SK-N-SH treated with all-trans-retinoic acid at 6 μM for 48 hours (cell line): ENCODE measurements around the gene KCNA5.
A peak's percentile ranks its signal among the peaks of the same experiment; 100 is the strongest.

Experiments
- ATAC-seq: fragments of 200-7000 bp; cut with Tn5 transposase; 3 replicates; pipeline ENCODE4 v1.9.1; 2020; ENCODE audit warnings: mild to moderate bottlenecking, moderate library complexity
- ARNTL ChIP-seq: fragments of 450-650 bp; formaldehyde crosslinking; IDR thresholded peaks from 2 replicates; pipeline ENCODE4 v1.5.0; 2020; ENCODE audit warnings: low read depth, mild to moderate bottlenecking, moderate library complexity, borderline replicate concordance
- ESRRG ChIP-seq: fragments of 250-450 bp; sonication (Bioruptor Pico); IDR thresholded peaks from 2 replicates; pipeline ENCODE4 v1.6.1; 2021; ENCODE audit warnings: mild to moderate bottlenecking
- GLIS3 ChIP-seq: fragments of 250-450 bp; sonication (Bioruptor Pico); IDR thresholded peaks from 2 replicates; pipeline ENCODE4 v1.5.0; 2020; ENCODE audit warnings: mild to moderate bottlenecking, moderate library complexity
- ISL1 ChIP-seq: fragments of 250-450 bp; sonication (Bioruptor Pico); IDR thresholded peaks from 2 replicates; pipeline ENCODE4 v2.1.2; 2022; ENCODE audit warnings: mild to moderate bottlenecking, moderate library complexity
- OSR1 ChIP-seq: fragments of 250-450 bp; sonication (Bioruptor Pico); IDR thresholded peaks from 2 replicates; pipeline ENCODE4 v1.8.0; 2022; ENCODE audit warnings: moderate library complexity, mild to moderate bottlenecking, inconsistent platforms
- RARB ChIP-seq: fragments of 250-450 bp; sonication (Bioruptor Pico); IDR thresholded peaks from 2 replicates; pipeline ENCODE4 v1.8.0; 2021; ENCODE audit warnings: mild to moderate bottlenecking, moderate library complexity
- SNAI2 ChIP-seq: fragments of 250-450 bp; sonication (Bioruptor Pico); IDR thresholded peaks from 2 replicates; pipeline ENCODE4 v1.5.0; 2020; ENCODE audit warnings: mild to moderate bottlenecking, moderate library complexity
- TCF4 ChIP-seq: fragments of 250-450 bp; sonication (Bioruptor Pico); IDR thresholded peaks from 2 replicates; pipeline ENCODE4 v1.8.0; 2021; ENCODE audit warnings: mild to moderate bottlenecking, moderate library complexity, borderline replicate concordance
- ZFP30 ChIP-seq: fragments of 450-650 bp; formaldehyde crosslinking; IDR thresholded peaks from 2 replicates; pipeline ENCODE4 v1.5.0; 2022; ENCODE audit warnings: mild to moderate bottlenecking, moderate library complexity
- TF ChIP-seq, protein P1 (sequence below): fragments of 250-450 bp; sonication (Bioruptor Pico); IDR thresholded peaks from 2 replicates; pipeline ENCODE4 v1.5.0; 2020; ENCODE audit warnings: mild to moderate bottlenecking, moderate library complexity
- TF ChIP-seq, protein P2 (sequence below): fragments of 250-450 bp; sonication (Bioruptor Pico); IDR thresholded peaks from 2 replicates; pipeline ENCODE4 v1.8.0; 2020; ENCODE audit warnings: mild to moderate bottlenecking, moderate library complexity, borderline replicate concordance

Gene KCNA5

DNA sequence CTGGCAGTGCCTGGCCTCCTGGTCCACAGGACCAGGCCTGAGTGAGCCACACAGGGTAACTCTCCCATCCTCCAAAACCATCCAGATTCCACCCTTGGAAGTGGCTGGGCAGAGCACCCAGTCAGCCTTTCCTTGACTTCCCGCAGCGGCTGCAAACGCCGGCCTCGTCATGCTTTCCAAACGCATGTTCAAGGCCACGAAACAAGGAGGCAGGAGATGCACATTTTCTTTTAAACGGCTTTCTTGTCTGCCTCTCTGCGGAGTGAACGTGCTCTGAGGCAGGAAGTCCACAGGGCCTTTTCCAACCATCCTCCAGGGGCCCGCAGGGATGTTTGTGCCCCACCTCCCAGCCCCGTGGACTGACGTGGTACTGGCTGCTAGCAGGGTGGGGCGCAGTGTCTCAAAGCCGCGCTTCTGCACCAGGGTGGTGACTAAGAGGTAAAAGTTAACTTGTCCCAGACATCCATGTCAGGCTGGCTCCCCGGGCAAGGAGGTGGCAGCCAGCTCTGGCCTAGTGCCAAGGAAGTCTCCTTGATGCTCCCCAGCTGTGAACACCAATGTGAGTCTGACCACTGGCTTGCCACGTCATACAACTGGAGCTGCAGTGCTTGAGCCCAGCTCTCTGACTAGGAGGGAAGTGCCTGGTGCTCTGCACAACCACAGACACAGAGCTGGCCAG, 45.0 kb downstream of the KCNA5 start:
- TF ChIP-seq RARB = no peak
- TF ChIP-seq TCF4 (CRISPR knock-in tag) = no peak
- peak; percentile 78 for ATAC-seq

DNA sequence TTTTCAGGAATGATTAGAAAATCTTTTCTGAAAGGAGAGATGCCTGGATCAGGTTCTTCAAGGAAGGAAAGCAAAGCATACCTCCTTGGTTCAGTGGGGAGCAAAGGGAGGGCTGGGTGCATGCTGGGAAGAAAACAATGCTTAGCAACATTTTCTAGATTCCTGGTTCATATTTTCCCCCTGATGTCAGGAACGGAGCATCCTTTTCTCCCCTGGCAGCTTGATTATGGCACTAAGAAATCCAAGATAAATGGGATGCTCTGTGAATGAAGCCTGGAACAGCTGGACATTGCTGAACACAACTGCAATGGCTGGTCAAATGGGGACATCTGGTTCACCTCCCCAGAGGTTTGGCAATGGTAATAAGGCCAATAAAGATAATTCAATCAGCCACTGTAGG, 50.9 kb downstream of the KCNA5 start:
- no peak for TF ChIP-seq SNAI2 (CRISPR knock-in tag)
- no peak for TF ChIP-seq OSR1 (CRISPR knock-in tag)
- TF ChIP-seq, protein P1, sequence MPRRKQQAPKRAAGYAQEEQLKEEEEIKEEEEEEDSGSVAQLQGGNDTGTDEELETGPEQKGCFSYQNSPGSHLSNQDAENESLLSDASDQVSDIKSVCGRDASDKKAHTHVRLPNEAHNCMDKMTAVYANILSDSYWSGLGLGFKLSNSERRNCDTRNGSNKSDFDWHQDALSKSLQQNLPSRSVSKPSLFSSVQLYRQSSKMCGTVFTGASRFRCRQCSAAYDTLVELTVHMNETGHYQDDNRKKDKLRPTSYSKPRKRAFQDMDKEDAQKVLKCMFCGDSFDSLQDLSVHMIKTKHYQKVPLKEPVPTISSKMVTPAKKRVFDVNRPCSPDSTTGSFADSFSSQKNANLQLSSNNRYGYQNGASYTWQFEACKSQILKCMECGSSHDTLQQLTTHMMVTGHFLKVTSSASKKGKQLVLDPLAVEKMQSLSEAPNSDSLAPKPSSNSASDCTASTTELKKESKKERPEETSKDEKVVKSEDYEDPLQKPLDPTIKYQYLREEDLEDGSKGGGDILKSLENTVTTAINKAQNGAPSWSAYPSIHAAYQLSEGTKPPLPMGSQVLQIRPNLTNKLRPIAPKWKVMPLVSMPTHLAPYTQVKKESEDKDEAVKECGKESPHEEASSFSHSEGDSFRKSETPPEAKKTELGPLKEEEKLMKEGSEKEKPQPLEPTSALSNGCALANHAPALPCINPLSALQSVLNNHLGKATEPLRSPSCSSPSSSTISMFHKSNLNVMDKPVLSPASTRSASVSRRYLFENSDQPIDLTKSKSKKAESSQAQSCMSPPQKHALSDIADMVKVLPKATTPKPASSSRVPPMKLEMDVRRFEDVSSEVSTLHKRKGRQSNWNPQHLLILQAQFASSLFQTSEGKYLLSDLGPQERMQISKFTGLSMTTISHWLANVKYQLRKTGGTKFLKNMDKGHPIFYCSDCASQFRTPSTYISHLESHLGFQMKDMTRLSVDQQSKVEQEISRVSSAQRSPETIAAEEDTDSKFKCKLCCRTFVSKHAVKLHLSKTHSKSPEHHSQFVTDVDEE (CRISPR knock-in tag) = no peak
- no peak for ATAC-seq

DNA sequence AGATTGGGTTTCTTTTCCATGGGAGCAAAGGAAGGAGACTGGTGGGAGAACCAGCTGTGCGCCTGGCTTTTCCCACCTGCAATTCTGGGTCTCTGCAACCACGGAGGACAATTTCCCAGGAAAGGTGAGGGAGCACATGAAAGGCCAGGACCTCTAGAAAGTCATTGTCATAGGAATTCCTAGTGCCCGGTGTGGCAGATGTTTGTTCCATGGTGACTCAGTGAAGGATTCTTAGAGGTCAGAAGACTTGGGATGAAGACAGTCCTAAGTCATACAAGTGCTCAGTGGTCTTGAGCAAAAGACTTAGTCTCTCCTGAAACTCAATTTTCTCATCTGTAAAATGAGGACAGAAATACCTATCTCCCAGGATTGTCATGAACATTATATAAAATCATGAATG, 51.3 kb downstream of the KCNA5 start:
- no peak for ATAC-seq
- TF ChIP-seq ESRRG (CRISPR knock-in tag) (no peak), ISL1 (CRISPR knock-in tag) (no peak), OSR1 (CRISPR knock-in tag) (no peak), GLIS3 (CRISPR knock-in tag) (no peak), ARNTL (no peak), ZFP30 (no peak)
- TF ChIP-seq, protein P2, sequence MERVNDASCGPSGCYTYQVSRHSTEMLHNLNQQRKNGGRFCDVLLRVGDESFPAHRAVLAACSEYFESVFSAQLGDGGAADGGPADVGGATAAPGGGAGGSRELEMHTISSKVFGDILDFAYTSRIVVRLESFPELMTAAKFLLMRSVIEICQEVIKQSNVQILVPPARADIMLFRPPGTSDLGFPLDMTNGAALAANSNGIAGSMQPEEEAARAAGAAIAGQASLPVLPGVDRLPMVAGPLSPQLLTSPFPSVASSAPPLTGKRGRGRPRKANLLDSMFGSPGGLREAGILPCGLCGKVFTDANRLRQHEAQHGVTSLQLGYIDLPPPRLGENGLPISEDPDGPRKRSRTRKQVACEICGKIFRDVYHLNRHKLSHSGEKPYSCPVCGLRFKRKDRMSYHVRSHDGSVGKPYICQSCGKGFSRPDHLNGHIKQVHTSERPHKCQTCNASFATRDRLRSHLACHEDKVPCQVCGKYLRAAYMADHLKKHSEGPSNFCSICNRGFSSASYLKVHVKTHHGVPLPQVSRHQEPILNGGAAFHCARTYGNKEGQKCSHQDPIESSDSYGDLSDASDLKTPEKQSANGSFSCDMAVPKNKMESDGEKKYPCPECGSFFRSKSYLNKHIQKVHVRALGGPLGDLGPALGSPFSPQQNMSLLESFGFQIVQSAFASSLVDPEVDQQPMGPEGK (CRISPR knock-in tag) = no peak
